Neural progenitor cell (in vitro differentiated cells): Measurements from ENCODE around the gene HERC3. TPM values are rescaled to one million over a fixed set of nuclear protein-coding genes. Genes with fewer than 3 reads are reported as not detected.

Experiments used
- DNase-seq: peaks from one replicate; pipeline ENCODE4 v3.0.0-alpha.2; 2016; ENCODE audit warnings: low spot score
- H2AFZ ChIP-seq: fragments of 200-600 bp; sonication (generic); replicated peaks from 2 replicates; pipeline ENCODE4 v1.6.1; 2016; ENCODE audit warnings: antibody characterized with exemption
- H3F3A ChIP-seq: fragments of 200-600 bp; sonication (generic); 2 replicates; pipeline ENCODE4 v1.6.1; 2016; ENCODE audit warnings: antibody characterized with exemption, low read depth
- H3K27ac ChIP-seq: fragments of 200-600 bp; sonication (generic); 2 replicates; pipeline ENCODE4 v1.5.1; 2016; ENCODE audit warnings: mild to moderate bottlenecking
- H3K27me3 ChIP-seq: fragments of 200-600 bp; sonication (generic); 2 replicates; pipeline ENCODE4 v1.6.1; 2016; ENCODE audit warnings: mild to moderate bottlenecking, moderate library complexity
- H3K36me3 ChIP-seq: fragments of 200-600 bp; sonication (generic); 2 replicates; pipeline ENCODE4 v1.5.1; 2016
- H3K4me1 ChIP-seq: fragments of 200-600 bp; sonication (generic); 2 replicates; pipeline ENCODE4 v1.6.1; 2016; ENCODE audit warnings: mixed run types
- H3K4me2 ChIP-seq: fragments of 200-600 bp; sonication (generic); 2 replicates; pipeline ENCODE4 v1.6.1; 2016
- H3K4me3 ChIP-seq: fragments of 200-600 bp; sonication (generic); 2 replicates; pipeline ENCODE4 v1.5.1; 2016
- H3K79me2 ChIP-seq: fragments of 200-600 bp; sonication (generic); 2 replicates; pipeline ENCODE4 v1.6.1; 2016; ENCODE audit warnings: low read depth
- H3K9ac ChIP-seq: fragments of 200-600 bp; sonication (generic); 2 replicates; pipeline ENCODE4 v1.6.1; 2016
- H3K9me3 ChIP-seq: fragments of 200-600 bp; sonication (generic); 2 replicates; pipeline ENCODE4 v1.5.1; 2016; ENCODE audit warnings: low read depth
- H4K20me1 ChIP-seq: fragments of 200-600 bp; sonication (generic); 2 replicates; pipeline ENCODE4 v1.6.1; 2016; ENCODE audit warnings: low read depth
- H3K27ac Mint-ChIP-seq: 3 replicates; pipeline ENCODE4 v1.8.0; 2021; ENCODE audit warnings: mixed read lengths
- H3K27me3 Mint-ChIP-seq: 2 replicates; pipeline ENCODE4 v1.8.0; 2022; ENCODE audit warnings: low read depth, mild to moderate bottlenecking, inconsistent platforms, moderate library complexity, mixed read lengths; ENCODE audit not compliant: insufficient read depth
- H3K36me3 Mint-ChIP-seq: 3 replicates; pipeline ENCODE4 v1.8.0; 2021; ENCODE audit warnings: mixed read lengths
- H3K4me1 Mint-ChIP-seq: 3 replicates; pipeline ENCODE4 v1.8.0; 2021; ENCODE audit warnings: mixed read lengths
- H3K4me3 Mint-ChIP-seq: 3 replicates; pipeline ENCODE4 v1.8.0; 2021; ENCODE audit warnings: mild to moderate bottlenecking, moderate library complexity, mixed read lengths
- H3K9me3 Mint-ChIP-seq: 3 replicates; pipeline ENCODE4 v1.8.0; 2020; ENCODE audit warnings: mixed read lengths
- EZH2 ChIP-seq: fragments of 200-600 bp; sonication (generic); IDR thresholded peaks from 2 replicates; pipeline ENCODE4 v1.6.1; 2017; ENCODE audit warnings: antibody characterized with exemption, mild to moderate bottlenecking, moderate library complexity
- EZH2phosphoT487 ChIP-seq: fragments of 200-600 bp; sonication (generic); IDR thresholded peaks from 2 replicates; pipeline ENCODE4 v1.6.1; 2017; ENCODE audit warnings: antibody characterized with exemption
- total RNA-seq: library from RNA; depleted of rRNA; stranded (reverse); fragments of >200 nt; gene quantifications from 2 replicates; pipeline ENCODE4 v1.2.3, GENCODE V29; 2015; ENCODE audit warnings: low replicate concordance
- TF ChIP-seq, protein P1 (sequence below): fragments of 200-600 bp; sonication (generic); IDR thresholded peaks from 2 replicates; pipeline ENCODE4 v1.5.1; 2017; ENCODE audit warnings: antibody characterized with exemption, mild to moderate bottlenecking

Gene HERC3
- total RNA-seq, 1 donor from 2014 or later, result 4.1 TPM

DNA sequence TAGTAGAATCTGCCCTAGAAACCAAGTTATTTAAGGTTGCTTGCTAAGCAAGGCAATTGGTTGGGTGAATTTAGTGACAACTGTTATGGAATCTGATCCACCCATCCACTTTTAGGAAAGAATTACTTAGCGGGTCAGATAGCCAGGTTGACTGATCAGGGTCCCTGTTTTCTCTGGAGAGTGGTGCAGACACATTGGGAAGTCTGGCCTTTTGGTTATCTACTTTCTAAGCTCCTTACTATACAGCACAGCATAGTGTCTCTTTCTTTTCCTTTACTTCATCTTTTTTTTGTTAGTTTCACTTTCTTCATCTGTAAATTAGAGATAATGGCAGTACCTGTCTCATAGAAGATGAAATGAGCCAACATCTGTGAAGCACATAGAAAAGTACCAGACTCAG, 7.4 kb downstream of the HERC3 start:
- H3F3A ChIP-seq, result peaks cover 21% of the 10 kb centered on the region
- DNase-seq, result no peak
- H3K27ac ChIP-seq, result no peak overlapping the region
- H3K4me3 ChIP-seq, result no peak overlapping the region
- no peaks in the 10 kb centered on the region for H3K36me3 ChIP-seq
- no peaks in the 10 kb centered on the region for H4K20me1 ChIP-seq
- Mint-ChIP-seq H3K27ac (no peak overlapping the region), H3K9me3 (no peaks in the 10 kb centered on the region), H3K4me1 (peaks cover 13% of the 10 kb centered on the region), H3K4me3 (no peak overlapping the region), H3K36me3 (no peaks in the 10 kb centered on the region), H3K27me3 (peaks cover 1% of the 10 kb centered on the region)
- H3K79me2 ChIP-seq, result no peaks in the 10 kb centered on the region
- H3K9ac ChIP-seq, result no peak overlapping the region
- no peak overlapping the region for H3K4me2 ChIP-seq
- peaks cover 28% of the 10 kb centered on the region for H3K4me1 ChIP-seq
- H3K27me3 ChIP-seq, result peaks cover under 1% of the 10 kb centered on the region
- no peak for TF ChIP-seq EZH2phosphoT487
- TF ChIP-seq, protein P1, sequence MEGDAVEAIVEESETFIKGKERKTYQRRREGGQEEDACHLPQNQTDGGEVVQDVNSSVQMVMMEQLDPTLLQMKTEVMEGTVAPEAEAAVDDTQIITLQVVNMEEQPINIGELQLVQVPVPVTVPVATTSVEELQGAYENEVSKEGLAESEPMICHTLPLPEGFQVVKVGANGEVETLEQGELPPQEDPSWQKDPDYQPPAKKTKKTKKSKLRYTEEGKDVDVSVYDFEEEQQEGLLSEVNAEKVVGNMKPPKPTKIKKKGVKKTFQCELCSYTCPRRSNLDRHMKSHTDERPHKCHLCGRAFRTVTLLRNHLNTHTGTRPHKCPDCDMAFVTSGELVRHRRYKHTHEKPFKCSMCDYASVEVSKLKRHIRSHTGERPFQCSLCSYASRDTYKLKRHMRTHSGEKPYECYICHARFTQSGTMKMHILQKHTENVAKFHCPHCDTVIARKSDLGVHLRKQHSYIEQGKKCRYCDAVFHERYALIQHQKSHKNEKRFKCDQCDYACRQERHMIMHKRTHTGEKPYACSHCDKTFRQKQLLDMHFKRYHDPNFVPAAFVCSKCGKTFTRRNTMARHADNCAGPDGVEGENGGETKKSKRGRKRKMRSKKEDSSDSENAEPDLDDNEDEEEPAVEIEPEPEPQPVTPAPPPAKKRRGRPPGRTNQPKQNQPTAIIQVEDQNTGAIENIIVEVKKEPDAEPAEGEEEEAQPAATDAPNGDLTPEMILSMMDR, result no peak
- TF ChIP-seq EZH2, result no peak
- no peaks in the 10 kb centered on the region for H3K9me3 ChIP-seq
- H2AFZ ChIP-seq, result no peak overlapping the region

DNA sequence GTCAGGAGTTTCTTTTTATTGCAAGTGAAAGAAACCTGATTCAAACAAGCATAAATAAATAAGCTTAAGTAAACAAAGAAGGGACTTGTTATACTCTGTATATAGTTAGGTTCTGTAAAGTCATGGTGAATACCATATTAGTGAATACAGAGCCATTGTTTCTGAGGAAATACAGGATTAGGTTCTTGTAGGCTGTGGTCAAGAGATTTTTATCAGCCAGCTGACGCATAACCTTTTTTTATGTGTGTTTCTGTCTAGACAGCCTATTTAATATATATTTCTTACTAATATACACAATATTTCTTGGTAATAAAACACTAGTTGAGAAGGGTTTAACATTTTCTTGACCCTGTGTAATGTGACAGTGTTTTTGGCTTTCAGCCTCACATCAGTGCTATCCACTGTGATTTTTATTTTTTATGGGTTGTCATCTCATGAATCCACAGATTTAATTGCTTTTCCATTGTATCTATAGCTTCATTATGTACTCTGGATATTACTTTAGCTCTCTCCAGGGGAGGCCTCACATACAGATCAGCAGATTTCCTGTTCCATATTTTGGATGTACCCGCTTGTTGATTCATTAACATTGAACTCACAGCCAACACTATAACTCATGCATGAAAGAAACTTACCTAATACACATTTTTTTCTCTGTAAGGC, 8.0 kb downstream of the HERC3 start:
- Histone ChIP-seq H3K4me2 (no peak overlapping the region), H3K4me1 (peaks cover 28% of the 10 kb centered on the region), H3F3A (peaks cover 21% of the 10 kb centered on the region), H3K27me3 (no peaks in the 10 kb centered on the region), H3K27ac (no peak overlapping the region), H3K36me3 (no peaks in the 10 kb centered on the region), H3K9ac (no peak overlapping the region), H3K4me3 (no peak overlapping the region), H2AFZ (no peak overlapping the region), H4K20me1 (no peaks in the 10 kb centered on the region), H3K9me3 (no peaks in the 10 kb centered on the region), H3K79me2 (no peaks in the 10 kb centered on the region)
- no peak for DNase-seq
- Mint-ChIP-seq H3K4me1 (peaks cover 13% of the 10 kb centered on the region), H3K4me3 (no peak overlapping the region), H3K27ac (no peak overlapping the region), H3K36me3 (no peaks in the 10 kb centered on the region), H3K27me3 (no peaks in the 10 kb centered on the region), H3K9me3 (no peaks in the 10 kb centered on the region)
- TF ChIP-seq EZH2phosphoT487 (no peak), EZH2 (no peak)
- TF ChIP-seq, protein P1, result no peak

- Histone ChIP-seq H3K36me3 (no peaks in the 10 kb centered on the region), H3K9ac (no peak overlapping the region), H3F3A (no peaks in the 10 kb centered on the region), H3K4me2 (no peak overlapping the region), H2AFZ (no peak overlapping the region), H3K79me2 (no peaks in the 10 kb centered on the region), H3K4me1 (peaks cover 7% of the 10 kb centered on the region), H3K27ac (no peak overlapping the region), H4K20me1 (no peaks in the 10 kb centered on the region), H3K9me3 (no peaks in the 10 kb centered on the region), H3K27me3 (no peaks in the 10 kb centered on the region), H3K4me3 (no peak overlapping the region)
- peaks cover 3% of the 10 kb centered on the region for H3K36me3 Mint-ChIP-seq
- no peaks in the 10 kb centered on the region for H3K27me3 Mint-ChIP-seq
- H3K27ac Mint-ChIP-seq, result no peak overlapping the region
- no peaks in the 10 kb centered on the region for H3K4me1 Mint-ChIP-seq
- H3K9me3 Mint-ChIP-seq, result no peaks in the 10 kb centered on the region
- no peak overlapping the region for H3K4me3 Mint-ChIP-seq
- DNase-seq, result no peak
- TF ChIP-seq EZH2 (no peak), EZH2phosphoT487 (no peak)
Observed at GRCh38 chr4:88604978-88605678, 12.8 kb downstream of the HERC3 start.

GRCh38 chr4:88605736-88606135, 13.5 kb downstream of the HERC3 start:
- peaks cover 3% of the 10 kb centered on the region for H3K4me1 ChIP-seq
- H3K9ac ChIP-seq, result no peak overlapping the region
- no peaks in the 10 kb centered on the region for H4K20me1 ChIP-seq
- Mint-ChIP-seq H3K27ac (no peak overlapping the region), H3K9me3 (no peaks in the 10 kb centered on the region), H3K4me3 (no peak overlapping the region), H3K36me3 (peaks cover 3% of the 10 kb centered on the region), H3K4me1 (no peaks in the 10 kb centered on the region), H3K27me3 (no peaks in the 10 kb centered on the region)
- no peak for DNase-seq
- no peaks in the 10 kb centered on the region for H3K79me2 ChIP-seq
- H3K4me2 ChIP-seq, result no peak overlapping the region
- no peaks in the 10 kb centered on the region for H3K9me3 ChIP-seq
- no peak overlapping the region for H3K4me3 ChIP-seq
- H3K27ac ChIP-seq, result no peak overlapping the region
- no peaks in the 10 kb centered on the region for H3K36me3 ChIP-seq
- H3K27me3 ChIP-seq, result no peaks in the 10 kb centered on the region
- H2AFZ ChIP-seq, result no peak overlapping the region
- TF ChIP-seq EZH2phosphoT487 (no peak), EZH2 (no peak)
- TF ChIP-seq, protein P1, result no peak
- H3F3A ChIP-seq, result no peaks in the 10 kb centered on the region
